ENCODE data around the gene LRRC75B. TPM values are rescaled to one million over a fixed set of nuclear protein-coding genes. Genes with fewer than 3 reads are reported as not detected.

The LRRC75B gene
- total RNA-seq, 1 donor from 2014 or later, result 6.2 TPM

- Mint-ChIP-seq H3K4me1 (ENCODE audit: low read depth, unreplicated experiment) (peaks cover 4% of the 10 kb centered on the region), H3K36me3 (ENCODE audit: low read depth, unreplicated experiment) (peaks cover 7% of the 10 kb centered on the region), H3K27ac (ENCODE audit: unreplicated experiment) (no peak overlapping the region), H3K4me3 (ENCODE audit: unreplicated experiment) (no peak overlapping the region), H3K9me3 (ENCODE audit: unreplicated experiment) (no peaks in the 10 kb centered on the region), H3K27me3 (ENCODE audit: low read depth, unreplicated experiment) (no peaks in the 10 kb centered on the region)
- Histone ChIP-seq H3K4me1 (ENCODE audit: insufficient read depth, low read length) (no peaks in the 10 kb centered on the region), H3K27me3 (ENCODE audit: insufficient read depth, low read length) (no peaks in the 10 kb centered on the region), H3K79me2 (ENCODE audit: insufficient read depth, low read length) (peaks cover 87% of the 10 kb centered on the region), H3K4me2 (ENCODE audit: low read length) (no peak overlapping the region), H3K4me3 (ENCODE audit: insufficient read depth, low read depth, low read length) (no peak overlapping the region), H4K20me1 (ENCODE audit: insufficient read depth, low read length) (peaks cover 78% of the 10 kb centered on the region), H3K9ac (ENCODE audit: low read length) (no peak overlapping the region), H3K36me3 (ENCODE audit: insufficient read depth, low read length) (peaks cover 20% of the 10 kb centered on the region), H3K27ac (ENCODE audit: low read depth, low read length) (no peak overlapping the region), H2AFZ (ENCODE audit: low read depth, low read length) (no peak overlapping the region), H3K9me3 (ENCODE audit: insufficient read depth, low read depth, low read length) (no peaks in the 10 kb centered on the region)
- DNase-seq (ENCODE audit: low read depth) (no peak), FAIRE-seq (no peak)
- no peak for TF ChIP-seq CTCF (IDR thresholded peaks at IDR 0.05; ENCODE audit: insufficient read depth, low read depth, low read length)
- TF ChIP-seq EZH2 (IDR thresholded peaks at IDR 0.05; ENCODE audit: insufficient read depth, low read length), result no peak
Observed at GRCh38 chr22:24564376-24565058, 28.4 kb downstream of the LRRC75B start.

GRCh38 chr22:24563246-24563645, 29.6 kb downstream of the LRRC75B start:
- peaks cover 7% of the 10 kb centered on the region for H3K36me3 Mint-ChIP-seq (ENCODE audit: low read depth, unreplicated experiment)
- H3K79me2 ChIP-seq (ENCODE audit: insufficient read depth, low read length), result peaks cover 92% of the 10 kb centered on the region

More at GRCh38 chr22:24563246-24563645, 29.6 kb downstream of the LRRC75B start:
- H3K27me3 Mint-ChIP-seq (ENCODE audit: low read depth, unreplicated experiment), result no peaks in the 10 kb centered on the region
- Histone ChIP-seq H3K4me3 (ENCODE audit: insufficient read depth, low read depth, low read length) (no peak overlapping the region), H3K27me3 (ENCODE audit: insufficient read depth, low read length) (no peaks in the 10 kb centered on the region), H3K9ac (ENCODE audit: low read length) (no peak overlapping the region), H3K27ac (ENCODE audit: low read depth, low read length) (no peak overlapping the region), H3K4me2 (ENCODE audit: low read length) (no peak overlapping the region), H3K36me3 (ENCODE audit: insufficient read depth, low read length) (peaks cover 24% of the 10 kb centered on the region), H3K4me1 (ENCODE audit: insufficient read depth, low read length) (no peaks in the 10 kb centered on the region), H2AFZ (ENCODE audit: low read depth, low read length) (no peak overlapping the region), H4K20me1 (ENCODE audit: insufficient read depth, low read length) (peaks cover 83% of the 10 kb centered on the region), H3K9me3 (ENCODE audit: insufficient read depth, low read depth, low read length) (no peaks in the 10 kb centered on the region)
- no peaks in the 10 kb centered on the region for H3K9me3 Mint-ChIP-seq (ENCODE audit: unreplicated experiment)
- TF ChIP-seq EZH2 (IDR thresholded peaks at IDR 0.05; ENCODE audit: insufficient read depth, low read length) (no peak), CTCF (IDR thresholded peaks at IDR 0.05; ENCODE audit: insufficient read depth, low read depth, low read length) (no peak)
- FAIRE-seq, result no peak
- peaks cover 8% of the 10 kb centered on the region for H3K4me1 Mint-ChIP-seq (ENCODE audit: low read depth, unreplicated experiment)
- H3K27ac Mint-ChIP-seq (ENCODE audit: unreplicated experiment), result no peak overlapping the region
- DNase-seq (ENCODE audit: low read depth), result no peak
- no peak overlapping the region for H3K4me3 Mint-ChIP-seq (ENCODE audit: unreplicated experiment)

All from astrocyte (in vitro differentiated cells and primary cell).